NT2/D1 (cell line): ENCODE results near the gene SRA1.

ENCODE experiments used
- SUZ12 ChIP-seq: IDR thresholded peaks from 2 replicates; pipeline ENCODE4 v1.6.1; 2011; ENCODE audit not compliant: insufficient read length, insufficient read depth; ENCODE audit errors: extremely low read depth
- YY1 ChIP-seq: IDR thresholded peaks from 2 replicates; pipeline ENCODE4 v1.6.1; 2011; ENCODE audit not compliant: insufficient read length, insufficient read depth
- ZNF274 ChIP-seq: IDR thresholded peaks from 2 replicates; pipeline ENCODE4 v1.6.1; 2011; ENCODE audit warnings: mild to moderate bottlenecking, low read depth, low read length

- TF ChIP-seq YY1 (no peak), ZNF274 (no peak), SUZ12 (no peak)
These were observed 10.6 kb upstream of the SRA1 start for GRCh38 chr5:140567871-140568270.
